HepG2 (cell line): ENCODE data around the gene DNM1L. TPM values are rescaled to one million over a fixed set of nuclear protein-coding genes. Genes with fewer than 3 reads are reported as not detected.
A peak's percentile ranks its signal among the peaks of the same experiment; 100 is the strongest.

Source experiments
- ATF5 ChIP-seq: sonication (generic); formaldehyde crosslinking; IDR thresholded peaks from 2 replicates; pipeline ENCODE4 v1.4.0; 2020; ENCODE audit warnings: mild to moderate bottlenecking, low read depth, missing genetic modification reagents
- CREB1 ChIP-seq, 2 experiments: fragments of 450-650 bp in 1 of 2; IDR thresholded peaks; 2 replicates each; pipeline ENCODE4 v1.6.1; 2016 to 2017; ENCODE audit warnings: control low read depth in 1 of 2, mild to moderate bottlenecking in 1 of 2, missing compliant biosample characterization in 1 of 2, missing genetic modification characterization in 1 of 2
- CREM ChIP-seq, 2 experiments: sonication (generic) in 1 of 2; formaldehyde crosslinking in 1 of 2; IDR thresholded peaks; 2 replicates each; pipeline versions ENCODE4 v1.4.0 to v1.6.1; 2016 to 2020; ENCODE audit warnings: antibody characterized with exemption in 1 of 2, mild to moderate bottlenecking in 1 of 2, missing genetic modification reagents in 1 of 2
- DNMT3B ChIP-seq: conservative IDR thresholded peaks from 2 replicates; pipeline ENCODE4 v1.6.1; 2016; ENCODE audit warnings: missing biosample characterization, control low read depth
- HMGXB3 ChIP-seq: sonication (generic); formaldehyde crosslinking; IDR thresholded peaks from 2 replicates; pipeline ENCODE4 v1.4.0; 2020; ENCODE audit warnings: missing genetic modification reagents, borderline replicate concordance
- HNRNPL ChIP-seq: fragments of 200-400 bp; formaldehyde crosslinking; IDR thresholded peaks from 2 replicates; pipeline ENCODE4 v1.6.1; 2017; ENCODE audit warnings: mild to moderate bottlenecking, low read depth, low read length
- HNRNPLL ChIP-seq: fragments of 200-400 bp; formaldehyde crosslinking; IDR thresholded peaks from 2 replicates; pipeline ENCODE4 v1.6.1; 2017; ENCODE audit warnings: mild to moderate bottlenecking, low read depth, low read length; ENCODE audit not compliant: poor library complexity, severe bottlenecking
- NCOA1 ChIP-seq: sonication (generic); formaldehyde crosslinking; IDR thresholded peaks from 2 replicates; pipeline ENCODE4 v1.9.0; 2021; ENCODE audit warnings: missing genetic modification reagents
- PCBP1 ChIP-seq: fragments of 200-400 bp; formaldehyde crosslinking; IDR thresholded peaks from 2 replicates; pipeline ENCODE4 v1.6.1; 2017; ENCODE audit warnings: mild to moderate bottlenecking, low read depth, low read length, borderline replicate concordance
- PCBP2 ChIP-seq: fragments of 200-400 bp; formaldehyde crosslinking; optimal IDR thresholded peaks from 2 replicates; pipeline ENCODE3; 2018; ENCODE audit warnings: low read length, low read depth; ENCODE audit not compliant: poor library complexity, severe bottlenecking
- PHF20 ChIP-seq: sonication (generic); formaldehyde crosslinking; IDR thresholded peaks from 2 replicates; pipeline ENCODE4 v1.5.0; 2020; ENCODE audit warnings: mild to moderate bottlenecking, missing genetic modification reagents
- TFDP2 ChIP-seq: sonication (generic); formaldehyde crosslinking; IDR thresholded peaks from 2 replicates; pipeline ENCODE4 v1.4.0; 2020; ENCODE audit warnings: missing genetic modification reagents
- ZFP36 ChIP-seq: fragments of 150-350 bp; IDR thresholded peaks from 2 replicates; pipeline ENCODE4 v1.6.1; 2018; ENCODE audit warnings: borderline replicate concordance, low read length, low read depth; ENCODE audit not compliant: partially characterized antibody
- ZNF331 ChIP-seq: sonication (generic); formaldehyde crosslinking; IDR thresholded peaks from 2 replicates; pipeline ENCODE4 v1.4.0; 2020; ENCODE audit warnings: missing genetic modification reagents
- ZNF747 ChIP-seq: sonication (generic); formaldehyde crosslinking; IDR thresholded peaks from 2 replicates; pipeline ENCODE4 v1.8.1; 2023; ENCODE audit warnings: missing genetic modification reagents, mild to moderate bottlenecking, borderline replicate concordance
- ZZZ3 ChIP-seq: sonication (generic); formaldehyde crosslinking; IDR thresholded peaks from 2 replicates; pipeline ENCODE4 v1.4.0; 2020; ENCODE audit warnings: missing genetic modification reagents, mild to moderate bottlenecking, borderline replicate concordance
- polyA plus RNA-seq, 8 experiments: library from polyadenylated mRNA; depleted of rRNA in 3 of 8; stranded (reverse) in 7 of 8; unstranded in 1 of 8; fragments of >200 nt; fragmentation: Illumina TruSeq in 4 of 8; extraction: Trizol in 4 of 8; gene quantifications; 2 replicates each; pipeline versions ENCODE4 v1.2.1 to v1.2.3, GENCODE V29; 2011 to 2016; ENCODE audit warnings: low read depth in 4 of 8, missing spikeins in 1 of 8, mixed read lengths in 1 of 8; ENCODE audit not compliant: insufficient read depth in 1 of 8
- total RNA-seq, 5 experiments: library from RNA; depleted of rRNA; stranded (reverse); fragments of >200 nt; fragmentation: Illumina TruSeq; extraction: Trizol; gene quantifications; 2 replicates each; pipeline ENCODE4 v1.2.3, GENCODE V29; 2016; ENCODE audit warnings: low read depth in 1 of 5
- TF ChIP-seq, protein P1 (sequence below): sonication (generic); IDR thresholded peaks from 2 replicates; pipeline ENCODE4 v1.6.1; 2016; ENCODE audit warnings: low read depth, borderline replicate concordance

DNM1L gene
- total and polyA plus RNA-seq, 2 of the 13 experiments (the other 11 are each of a cell fraction or from before 2014, with no cell fraction given) = 35.9 to 65.8 TPM

DNA sequence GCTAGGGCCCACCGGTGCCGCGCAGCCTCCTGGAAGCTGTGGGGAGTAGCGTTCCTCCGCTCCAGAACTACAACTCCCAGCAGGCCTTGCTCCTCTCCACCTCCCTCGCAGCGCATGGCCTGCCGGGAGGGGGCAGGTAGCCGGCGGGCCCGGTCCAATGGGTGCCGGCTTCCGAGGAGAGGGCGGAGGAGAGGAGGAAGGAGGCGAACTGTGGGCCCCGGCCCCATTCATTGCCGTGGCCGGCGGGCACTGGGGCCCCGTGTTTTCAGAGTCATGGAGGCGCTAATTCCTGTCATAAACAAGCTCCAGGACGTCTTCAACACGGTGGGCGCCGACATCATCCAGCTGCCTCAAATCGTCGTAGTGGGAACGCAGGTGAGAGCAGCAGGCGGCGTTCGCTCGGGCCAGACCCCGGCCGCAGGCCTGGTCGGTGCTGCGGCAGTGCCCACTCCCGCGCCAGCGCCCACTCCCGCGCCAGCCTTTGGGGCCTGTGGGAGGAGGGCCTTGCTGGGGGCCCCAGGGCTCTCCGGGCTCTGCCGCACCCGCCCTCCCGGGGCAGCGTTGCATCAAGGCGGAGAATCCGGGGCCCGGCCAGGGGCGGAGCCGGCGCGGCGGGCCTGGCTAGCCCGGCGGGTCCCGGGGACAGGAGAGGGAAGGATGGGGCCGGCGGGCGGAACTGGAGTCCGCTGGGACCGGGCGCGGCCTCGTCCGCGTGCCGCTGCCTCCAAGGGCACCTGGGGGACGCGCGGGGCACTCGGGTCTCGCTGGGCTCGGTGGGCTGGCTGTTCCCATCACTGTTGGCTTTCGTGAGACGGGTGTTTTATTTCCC lies at the start of gene DNM1L (continued):
- TF ChIP-seq HMGXB3 (CRISPR knock-in tag) (peak; percentile 85; the same call in 1 of the 2 replicates), ZNF331 (peak; percentile 53; the same call in 1 of the 2 replicates), HNRNPLL (peak; percentile 71), CREB1 (IDR thresholded peaks at IDR 0.05) (peak; percentile 40; the same call in 1 of the 2 replicates), CREB1 (CRISPR knock-in tag; IDR thresholded peaks at IDR 0.05) (peak; percentile 86), HNRNPL (peak; percentile 80; the same call in 1 of the 2 replicates), DNMT3B (CRISPR knock-in tag) (no peak; the same call in 1 of the 2 replicates), ZFP36 (no peak), PCBP2 (no peak), PHF20 (CRISPR knock-in tag) (peak; percentile 76; the same call in 1 of the 2 replicates), PCBP1 (peak; percentile 55; the same call in 1 of the 2 replicates), ATF5 (CRISPR knock-in tag) (peak; percentile 76; the same call in 1 of the 2 replicates), ZZZ3 (CRISPR knock-in tag) (peak; percentile 64; the same call in 1 of the 2 replicates), ZNF747 (CRISPR knock-in tag) (peak; percentile 88; the same call in 1 of the 2 replicates), TFDP2 (peak; percentile 57; the same call in 1 of the 2 replicates), NCOA1 (CRISPR knock-in tag) (peak; percentile 34; the same call in 1 of the 2 replicates), CREM (IDR thresholded peaks at IDR 0.05) (peak; percentile 85), CREM (CRISPR knock-in tag; IDR thresholded peaks at IDR 0.05) (no peak)
- TF ChIP-seq, protein P1, sequence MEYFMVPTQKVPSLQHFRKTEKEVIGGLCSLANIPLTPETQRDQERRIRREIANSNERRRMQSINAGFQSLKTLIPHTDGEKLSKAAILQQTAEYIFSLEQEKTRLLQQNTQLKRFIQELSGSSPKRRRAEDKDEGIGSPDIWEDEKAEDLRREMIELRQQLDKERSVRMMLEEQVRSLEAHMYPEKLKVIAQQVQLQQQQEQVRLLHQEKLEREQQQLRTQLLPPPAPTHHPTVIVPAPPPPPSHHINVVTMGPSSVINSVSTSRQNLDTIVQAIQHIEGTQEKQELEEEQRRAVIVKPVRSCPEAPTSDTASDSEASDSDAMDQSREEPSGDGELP = 0 out of 2 replicates have a peak, but pooled peaks have one; percentile 11
